ENCODE data around the gene CYBRD1.

- no peak for TF ChIP-seq CTCF (IDR thresholded peaks at IDR 0.05; ENCODE audit: insufficient read depth, low read length)
- TF ChIP-seq POLR2AphosphoS5 (IDR thresholded peaks at IDR 0.05; ENCODE audit: low read depth) = no peak
- no peak for TF ChIP-seq REST (IDR thresholded peaks at IDR 0.05; ENCODE audit: insufficient replicate concordance, low read depth)
- no peak for TF ChIP-seq GABPA (IDR thresholded peaks at IDR 0.05; ENCODE audit: low read depth)
Observed at GRCh38 chr2:171600126-171600525, 77.9 kb downstream of the CYBRD1 start.

Measured in HL-60 (cell line).